Stomach (tissue), 4 donors: Measurements from ENCODE around the gene C1orf167.

Source experiments
- CTCF ChIP-seq, 7 experiments: fragments of 450-650 bp in 4 of 7; fragments of 200-600 bp in 3 of 7; sonication (generic) in 3 of 7; IDR thresholded peaks; one replicate each; pipeline ENCODE4 v1.5.1; 2016 to 2019; ENCODE audit warnings: antibody characterized with exemption in 7 of 7, control low read depth in 2 of 7, mild to moderate bottlenecking in 1 of 7
- EP300 ChIP-seq: sonication (generic); formaldehyde crosslinking; IDR thresholded peaks from one replicate; pipeline ENCODE4 v1.6.1; 2017; ENCODE audit warnings: antibody characterized with exemption
- POLR2A ChIP-seq, 4 donors: fragments of 450-650 bp; IDR thresholded peaks; one replicate each; pipeline ENCODE4 v1.6.1; 2016; ENCODE audit warnings: antibody characterized with exemption in 4 of 4, control low read depth in 2 of 4, mild to moderate bottlenecking in 1 of 4, moderate library complexity in 1 of 4
- POLR2AphosphoS5 ChIP-seq, 3 donors: sonication (generic); formaldehyde crosslinking; IDR thresholded peaks; one replicate each; pipeline ENCODE4 v1.6.1; 2016; ENCODE audit warnings: antibody characterized with exemption in 3 of 3

GRCh38 chr1:11794446-11795237 lies 32.6 kb downstream of the C1orf167 start:
- TF ChIP-seq CTCF (IDR thresholded peaks at IDR 0.05) (no peak), POLR2AphosphoS5 (IDR thresholded peaks at IDR 0.05) (no peak), POLR2A (IDR thresholded peaks at IDR 0.05) (no peak), EP300 (no peak)
